Stimulated activated CD4-positive, alpha-beta T cell treated with anti-CD3 and anti-CD28 coated beads, Interleukin-15, amount 100 ng/mL, for 24 hours (primary cell): ENCODE results near the gene MED9.

ENCODE experiments used
- DNase-seq: peaks from one replicate; pipeline ENCODE4 v3.0.0-alpha.2; 2020

Gene MED9

GRCh38 chr17:17506181-17506741, 29.5 kb downstream of the MED9 start:
- no peak for DNase-seq

- no peak for DNase-seq
Observed at GRCh38 chr17:17506893-17507464, 30.2 kb downstream of the MED9 start.

GRCh38 chr17:17507465-17508011, 30.7 kb downstream of the MED9 start:
- no peak for DNase-seq

GRCh38 chr17:17508019-17508535, 31.3 kb downstream of the MED9 start:
- DNase-seq, result no peak

GRCh38 chr17:17508646-17509591, 32.1 kb downstream of the MED9 start:
- no peak for DNase-seq

- DNase-seq, result no peak
Observed at GRCh38 chr17:17509601-17510425, 33.0 kb downstream of the MED9 start.

GRCh38 chr17:17510456-17511292, 33.9 kb downstream of the MED9 start:
- DNase-seq, result no peak

- DNase-seq, result no peak
Observed at GRCh38 chr17:17511293-17511741, 34.5 kb downstream of the MED9 start.

- DNase-seq, result no peak
Observed at GRCh38 chr17:17511881-17512858, 35.4 kb downstream of the MED9 start.

GRCh38 chr17:17512866-17513265, 36.1 kb downstream of the MED9 start:
- DNase-seq, result no peak

GRCh38 chr17:17513626-17514025, 36.8 kb downstream of the MED9 start:
- DNase-seq, result no peak

GRCh38 chr17:17514361-17514992, 37.7 kb downstream of the MED9 start:
- DNase-seq, result no peak

GRCh38 chr17:17514993-17515933, 38.5 kb downstream of the MED9 start:
- no peak for DNase-seq

- no peak for DNase-seq
Observed at GRCh38 chr17:17515934-17516930, 39.4 kb downstream of the MED9 start.

GRCh38 chr17:17516941-17517720, 40.3 kb downstream of the MED9 start:
- DNase-seq, result no peak

GRCh38 chr17:17518014-17518413, 41.2 kb downstream of the MED9 start:
- no peak for DNase-seq
